Measurements from ENCODE around the gene LCAT. TPM values are rescaled to one million over a fixed set of nuclear protein-coding genes. Genes with fewer than 3 reads are reported as not detected.

The LCAT gene
- total RNA-seq, 1 donor from 2014 or later: 17.0 TPM

DNA sequence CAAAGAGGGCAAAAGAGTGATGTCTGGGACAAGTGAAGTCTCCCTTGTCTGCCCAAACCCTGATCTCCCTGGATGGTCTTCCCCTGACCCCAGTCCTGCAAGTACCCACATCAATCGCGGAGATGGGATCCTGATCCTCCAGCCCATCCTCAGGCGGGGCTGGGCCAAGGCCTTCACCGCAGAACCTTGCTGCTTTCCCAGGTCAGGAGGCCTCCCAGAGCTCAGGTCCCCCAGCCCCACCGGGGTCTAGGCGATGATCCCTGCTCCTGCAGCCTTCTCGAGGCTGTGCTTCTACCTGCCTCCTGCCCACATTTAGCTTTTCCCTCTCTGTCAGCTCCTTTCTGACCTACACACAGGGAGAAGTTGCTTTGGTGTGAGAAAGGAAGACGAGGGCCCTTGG lies 18.2 kb upstream of the LCAT start:
- Mint-ChIP-seq H3K4me3 (no peak overlapping the region), H3K27ac (no peak overlapping the region), H3K4me1 (peaks cover 14% of the 10 kb centered on the region), H3K9me3 (no peaks in the 10 kb centered on the region), H3K27me3 (no peaks in the 10 kb centered on the region), H3K36me3 (ENCODE audit: low read depth) (peaks cover 25% of the 10 kb centered on the region)
- TF ChIP-seq, protein P1, sequence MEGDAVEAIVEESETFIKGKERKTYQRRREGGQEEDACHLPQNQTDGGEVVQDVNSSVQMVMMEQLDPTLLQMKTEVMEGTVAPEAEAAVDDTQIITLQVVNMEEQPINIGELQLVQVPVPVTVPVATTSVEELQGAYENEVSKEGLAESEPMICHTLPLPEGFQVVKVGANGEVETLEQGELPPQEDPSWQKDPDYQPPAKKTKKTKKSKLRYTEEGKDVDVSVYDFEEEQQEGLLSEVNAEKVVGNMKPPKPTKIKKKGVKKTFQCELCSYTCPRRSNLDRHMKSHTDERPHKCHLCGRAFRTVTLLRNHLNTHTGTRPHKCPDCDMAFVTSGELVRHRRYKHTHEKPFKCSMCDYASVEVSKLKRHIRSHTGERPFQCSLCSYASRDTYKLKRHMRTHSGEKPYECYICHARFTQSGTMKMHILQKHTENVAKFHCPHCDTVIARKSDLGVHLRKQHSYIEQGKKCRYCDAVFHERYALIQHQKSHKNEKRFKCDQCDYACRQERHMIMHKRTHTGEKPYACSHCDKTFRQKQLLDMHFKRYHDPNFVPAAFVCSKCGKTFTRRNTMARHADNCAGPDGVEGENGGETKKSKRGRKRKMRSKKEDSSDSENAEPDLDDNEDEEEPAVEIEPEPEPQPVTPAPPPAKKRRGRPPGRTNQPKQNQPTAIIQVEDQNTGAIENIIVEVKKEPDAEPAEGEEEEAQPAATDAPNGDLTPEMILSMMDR (IDR thresholded peaks at IDR 0.05): no peak
- DNase-seq (no peak), ATAC-seq (ENCODE audit: low read depth) (no peak)
- intact Hi-C loops (cut with micrococcal nuclease): no loop called here
- ChIA-PET CTCF (no interaction called here), POLR2A (no interaction called here)

DNA sequence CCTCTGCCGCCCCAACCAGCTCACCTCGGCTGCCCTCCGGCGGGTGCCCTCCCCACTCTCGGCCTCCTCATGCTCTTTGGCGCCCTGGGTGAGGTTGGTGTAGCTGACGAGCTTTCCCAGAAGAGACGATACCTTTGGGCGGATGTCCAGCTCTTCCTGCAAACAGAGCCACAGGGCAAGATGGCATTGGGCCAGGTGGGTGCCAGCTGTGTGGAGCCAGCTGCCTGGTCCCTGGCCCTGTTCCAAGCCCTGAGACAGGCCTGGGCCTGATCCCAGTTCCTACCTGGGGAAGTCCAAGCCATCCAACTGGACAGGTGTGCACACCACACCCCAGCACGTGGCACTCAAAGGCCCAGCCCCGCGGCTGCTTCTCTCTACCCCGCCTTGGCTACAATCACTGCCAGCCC lies 17.6 kb upstream of the LCAT start:
- intact Hi-C loops (cut with micrococcal nuclease): no loop called here
- no peak for DNase-seq
- Mint-ChIP-seq H3K4me1 (peaks cover 11% of the 10 kb centered on the region), H3K9me3 (no peaks in the 10 kb centered on the region), H3K27me3 (no peaks in the 10 kb centered on the region), H3K27ac (no peak overlapping the region), H3K4me3 (no peak overlapping the region), H3K36me3 (ENCODE audit: low read depth) (peaks cover 25% of the 10 kb centered on the region)
- POLR2A ChIA-PET: no interaction called here
- TF ChIP-seq, protein P1 (IDR thresholded peaks at IDR 0.05): no peak
- ATAC-seq (ENCODE audit: low read depth): no peak
- CTCF ChIA-PET: no interaction called here

DNA sequence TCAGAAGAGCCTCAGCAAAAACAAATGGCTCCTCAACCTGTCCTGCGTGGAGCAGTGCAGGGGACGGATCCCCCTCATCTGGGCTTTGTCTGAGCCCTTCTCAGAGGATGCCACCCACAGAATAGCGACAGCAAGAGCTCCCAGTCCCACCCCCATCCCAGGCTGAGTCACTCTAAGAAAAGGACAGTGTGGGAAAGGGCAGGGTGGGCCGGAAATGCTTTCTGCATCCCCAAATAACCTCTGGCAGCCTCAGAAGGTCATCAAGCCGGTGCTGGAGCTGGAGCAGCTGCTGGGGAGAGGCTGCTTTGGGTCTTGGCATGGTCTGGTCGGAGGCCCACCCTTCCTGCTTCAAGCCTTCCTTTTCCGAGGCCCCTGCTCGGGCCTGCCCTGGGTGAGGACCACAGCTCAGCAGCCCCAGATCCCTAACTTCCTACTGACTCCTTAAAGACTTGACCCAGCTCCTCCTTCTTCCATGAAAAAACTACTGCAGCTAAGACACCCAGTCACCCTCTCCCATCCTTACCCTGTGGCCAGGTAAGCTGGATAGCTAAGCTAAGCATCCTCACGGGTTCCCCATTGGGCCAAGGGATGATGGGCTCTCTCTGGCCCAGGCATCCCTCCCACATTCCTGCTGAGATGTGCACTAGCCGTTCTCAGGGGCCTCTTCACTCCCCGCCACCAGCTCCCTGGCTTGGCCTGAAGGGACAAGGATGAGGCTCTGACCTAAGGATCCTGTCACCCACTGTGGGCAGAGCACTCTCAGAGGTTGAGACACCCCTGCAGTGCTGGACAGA lies 15.8 kb upstream of the LCAT start:
- no peak overlapping the region for H3K4me3 Mint-ChIP-seq
- CTCF ChIA-PET: interaction anchor here (0.5 kb wide), 1 partner anchor 76 kb away, joined by 3 read pairs; no protein-coding TSS in a partner anchor

DNA sequence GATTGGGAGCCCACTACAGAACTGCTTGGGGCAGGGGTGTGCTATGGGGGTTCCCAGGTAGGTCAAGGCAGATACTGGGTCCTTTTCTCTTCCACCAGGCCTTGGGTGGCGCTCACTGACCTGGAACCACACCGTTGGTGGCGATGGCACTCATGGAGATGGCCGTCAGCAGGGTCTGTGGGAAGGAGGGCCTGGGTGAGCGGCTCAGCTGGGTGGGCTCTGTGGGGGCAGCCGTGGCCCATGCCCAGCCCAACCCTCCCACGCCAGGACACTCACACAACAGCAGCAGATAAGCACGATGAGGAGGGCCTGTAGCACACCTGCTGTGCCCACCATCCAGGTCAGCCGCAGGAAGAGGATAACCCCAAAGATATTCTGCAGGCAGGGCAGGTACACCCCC lies 13.7 kb upstream of the LCAT start:
- TF ChIP-seq, protein P1 (IDR thresholded peaks at IDR 0.05): no peak
- no peak overlapping the region for H3K27ac Mint-ChIP-seq
- no peaks in the 10 kb centered on the region for H3K4me1 Mint-ChIP-seq
- ATAC-seq (ENCODE audit: low read depth) (no peak), DNase-seq (no peak)
- no peaks in the 10 kb centered on the region for H3K27me3 Mint-ChIP-seq
- POLR2A ChIA-PET: no interaction called here
- H3K4me3 Mint-ChIP-seq: no peak overlapping the region
- CTCF ChIA-PET: interaction anchor here (1.2 kb wide), 1 partner anchor 83 kb away, joined by 4 read pairs; no protein-coding TSS in a partner anchor
- H3K36me3 Mint-ChIP-seq (ENCODE audit: low read depth): peaks cover 36% of the 10 kb centered on the region
- intact Hi-C loops (cut with micrococcal nuclease): no loop called here
- no peaks in the 10 kb centered on the region for H3K9me3 Mint-ChIP-seq

More for the DNA sequence above, 15.8 kb upstream of the LCAT start:
- Mint-ChIP-seq H3K36me3 (ENCODE audit: low read depth) (peaks cover 30% of the 10 kb centered on the region), H3K4me1 (no peaks in the 10 kb centered on the region), H3K27me3 (no peaks in the 10 kb centered on the region), H3K27ac (no peak overlapping the region), H3K9me3 (no peaks in the 10 kb centered on the region)
- intact Hi-C loops (cut with micrococcal nuclease): no loop called here
- ATAC-seq (ENCODE audit: low read depth): no peak
- POLR2A ChIA-PET: interaction anchor here (1.3 kb wide), 1 partner anchor 9 kb away, joined by 3 read pairs; no protein-coding TSS in a partner anchor
- TF ChIP-seq, protein P1 (IDR thresholded peaks at IDR 0.05): no peak
- no peak for DNase-seq

DNA sequence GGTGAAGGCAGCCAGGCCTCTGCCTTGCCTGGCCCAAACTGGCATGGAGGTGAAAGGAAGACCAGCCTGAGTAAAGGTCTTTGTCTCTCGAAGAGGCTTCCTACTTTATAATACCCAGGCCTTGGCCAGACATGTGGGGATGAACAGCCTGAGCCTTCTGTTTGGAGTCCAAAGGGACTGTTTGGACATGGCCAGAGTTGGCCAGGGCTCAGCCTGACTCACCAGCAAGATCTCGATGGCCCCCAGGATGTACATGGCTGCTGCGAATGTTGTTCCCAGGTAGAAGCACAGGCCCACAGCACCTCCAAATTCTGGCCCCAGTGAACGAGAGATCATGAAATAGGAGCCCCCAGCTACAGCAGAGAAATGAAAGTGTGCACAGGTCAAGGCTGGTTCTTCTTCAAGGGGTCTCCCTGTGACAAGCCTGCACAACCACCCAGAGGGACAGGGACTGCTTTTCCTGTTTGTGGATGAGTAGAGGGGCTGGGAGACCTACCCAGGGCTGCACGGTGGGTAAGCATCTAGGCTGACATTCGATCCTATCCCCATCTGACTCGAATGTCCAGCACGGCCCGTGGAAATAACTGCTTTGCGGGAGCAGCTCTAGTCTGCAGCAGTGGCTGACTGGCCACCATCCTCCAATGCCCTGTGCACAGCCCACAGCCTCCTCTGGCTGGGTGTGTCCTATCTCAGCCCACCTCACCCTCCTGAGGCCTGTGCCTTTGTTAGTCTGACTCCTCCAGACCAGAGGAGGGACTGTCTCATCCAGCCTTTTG lies 10.7 kb upstream of the LCAT start:
- H3K9me3 Mint-ChIP-seq: no peaks in the 10 kb centered on the region
- TF ChIP-seq, protein P1 (IDR thresholded peaks at IDR 0.05): no peak
- no peaks in the 10 kb centered on the region for H3K4me1 Mint-ChIP-seq
- no peak overlapping the region for H3K4me3 Mint-ChIP-seq
- ChIA-PET CTCF (no interaction called here), POLR2A (interaction anchor here (0.5 kb wide), 1 partner anchor 272 kb away, joined by 6 read pairs; no protein-coding TSS in a partner anchor)
- DNase-seq (no peak), ATAC-seq (ENCODE audit: low read depth) (no peak)
- H3K36me3 Mint-ChIP-seq (ENCODE audit: low read depth): peaks cover 29% of the 10 kb centered on the region
- no peak overlapping the region for H3K27ac Mint-ChIP-seq
- intact Hi-C loops (cut with micrococcal nuclease): no loop called here
- no peaks in the 10 kb centered on the region for H3K27me3 Mint-ChIP-seq

All from activated B cell treated with CpG ODN at 0.5 μM for 24 hours (primary cell).